Activated T-helper 1 cell treated with anti-CD3 and anti-CD28 coated beads, Interleukin-12 subunit alpha, Interleukin-12 subunit beta, Interleukin-2, Interleukin-4 antibody, amounts not matched to agents 30 ng/mL and 10 ng/mL and 1 ng/mL, durations not matched to agents 14 hours and 24 hours and 36 hours (primary cell): Measurements from ENCODE around the gene MBNL2. TPM values are rescaled to one million over a fixed set of nuclear protein-coding genes. Genes with fewer than 3 reads are reported as not detected.

Experiments used
- DNase-seq: peaks from one replicate; pipeline ENCODE4 v3.0.0; 2021; ENCODE audit warnings: low spot score
- H3K27ac Mint-ChIP-seq: one replicate; pipeline ENCODE4 v1.8.0; 2021; ENCODE audit warnings: mild to moderate bottlenecking, mixed read lengths
- H3K27me3 Mint-ChIP-seq: one replicate; pipeline ENCODE4 v1.8.0; 2022; ENCODE audit warnings: mild to moderate bottlenecking, moderate library complexity, mixed read lengths; ENCODE audit not compliant: insufficient read depth
- H3K36me3 Mint-ChIP-seq: one replicate; pipeline ENCODE4 v1.8.0; 2021; ENCODE audit warnings: low read depth, mixed read lengths
- H3K4me1 Mint-ChIP-seq: one replicate; pipeline ENCODE4 v1.8.0; 2021; ENCODE audit warnings: low read depth, mixed read lengths
- H3K4me3 Mint-ChIP-seq: one replicate; pipeline ENCODE4 v1.8.0; 2021; ENCODE audit warnings: mild to moderate bottlenecking, moderate library complexity, mixed read lengths
- H3K9me3 Mint-ChIP-seq: one replicate; pipeline ENCODE4 v1.8.0; 2021; ENCODE audit warnings: mixed read lengths
- intact Hi-C: fragments of 100-400 bp; cut with micrococcal nuclease; formaldehyde crosslinking; loops from one replicate; pipeline ENCODE4 v1.15.1; 2024
- total RNA-seq: library from RNA; stranded (reverse); gene quantifications from 2 replicates; pipeline ENCODE4 v1.2.3, GENCODE V29; 2022

MBNL2 gene
- total RNA-seq, 1 donor from 2014 or later = 20.7 TPM

DNA sequence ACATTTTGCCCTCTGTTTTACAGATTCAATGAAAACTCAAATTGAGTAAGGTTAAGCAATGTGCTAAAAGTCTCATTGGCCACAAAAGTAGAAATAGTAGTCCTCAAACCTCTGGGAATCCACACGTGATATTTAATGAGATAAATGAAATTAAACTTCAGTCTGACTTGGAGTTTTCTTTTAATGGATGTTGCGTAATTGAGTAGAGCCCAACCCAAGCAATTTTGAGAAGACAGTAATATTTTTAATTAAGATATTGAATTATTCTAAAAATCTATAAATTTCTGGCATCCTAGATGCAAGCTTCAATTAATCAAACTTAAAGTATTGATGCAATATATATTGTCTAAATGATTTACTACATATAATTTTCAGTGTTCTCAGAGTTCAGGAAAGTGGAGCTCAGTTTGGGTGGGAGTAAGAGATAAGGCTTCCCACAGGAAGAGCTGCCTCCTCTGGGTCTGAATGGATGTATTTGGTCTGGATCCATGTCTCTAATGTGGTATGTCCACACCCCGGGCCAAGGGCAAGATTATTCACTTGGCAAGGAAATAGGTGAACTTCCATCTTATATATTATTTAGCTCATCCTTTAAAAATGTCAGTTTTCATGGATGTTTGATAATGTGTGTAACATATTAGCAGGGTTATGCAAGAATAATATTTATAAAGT is 6.9 kb downstream of the MBNL2 start:
- Mint-ChIP-seq H3K9me3 (no peaks in the 10 kb centered on the region), H3K36me3 (peaks cover 11% of the 10 kb centered on the region), H3K27ac (no peak overlapping the region), H3K4me3 (no peak overlapping the region), H3K27me3 (peaks cover 2% of the 10 kb centered on the region), H3K4me1 (peaks cover 48% of the 10 kb centered on the region)
- no peak for DNase-seq
- intact Hi-C loops = loop anchor here (10.0 kb wide), 1 partner anchor 1346 kb away; the partner anchor contains the start of gene STK24

DNA sequence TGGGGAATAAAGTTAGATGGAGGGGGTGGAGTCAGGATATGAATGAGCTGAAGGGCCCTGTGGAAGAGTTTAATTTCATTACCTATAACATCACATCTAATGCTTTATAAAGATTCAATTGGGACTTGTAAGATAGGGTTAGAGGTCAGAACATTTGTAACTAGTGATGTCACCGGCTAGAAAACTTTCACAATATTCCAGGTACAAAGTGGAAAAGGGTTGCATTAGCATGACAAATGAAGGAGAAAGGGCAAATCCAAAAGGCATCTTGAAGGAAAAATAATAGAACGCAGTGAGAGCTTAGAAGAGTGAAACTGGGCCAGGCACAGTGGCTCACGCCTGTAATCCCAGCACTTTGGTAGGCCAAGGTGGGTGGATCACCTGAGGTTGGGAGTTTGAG is 7.6 kb downstream of the MBNL2 start:
- DNase-seq = no peak
- Mint-ChIP-seq H3K4me3 (no peak overlapping the region), H3K27ac (no peak overlapping the region), H3K36me3 (peaks cover 10% of the 10 kb centered on the region), H3K4me1 (peaks cover 41% of the 10 kb centered on the region), H3K9me3 (no peaks in the 10 kb centered on the region), H3K27me3 (peaks cover 2% of the 10 kb centered on the region)
- intact Hi-C loops = loop anchor here (10.0 kb wide), 1 partner anchor 1345 kb away; the partner anchor contains the start of gene STK24

DNA sequence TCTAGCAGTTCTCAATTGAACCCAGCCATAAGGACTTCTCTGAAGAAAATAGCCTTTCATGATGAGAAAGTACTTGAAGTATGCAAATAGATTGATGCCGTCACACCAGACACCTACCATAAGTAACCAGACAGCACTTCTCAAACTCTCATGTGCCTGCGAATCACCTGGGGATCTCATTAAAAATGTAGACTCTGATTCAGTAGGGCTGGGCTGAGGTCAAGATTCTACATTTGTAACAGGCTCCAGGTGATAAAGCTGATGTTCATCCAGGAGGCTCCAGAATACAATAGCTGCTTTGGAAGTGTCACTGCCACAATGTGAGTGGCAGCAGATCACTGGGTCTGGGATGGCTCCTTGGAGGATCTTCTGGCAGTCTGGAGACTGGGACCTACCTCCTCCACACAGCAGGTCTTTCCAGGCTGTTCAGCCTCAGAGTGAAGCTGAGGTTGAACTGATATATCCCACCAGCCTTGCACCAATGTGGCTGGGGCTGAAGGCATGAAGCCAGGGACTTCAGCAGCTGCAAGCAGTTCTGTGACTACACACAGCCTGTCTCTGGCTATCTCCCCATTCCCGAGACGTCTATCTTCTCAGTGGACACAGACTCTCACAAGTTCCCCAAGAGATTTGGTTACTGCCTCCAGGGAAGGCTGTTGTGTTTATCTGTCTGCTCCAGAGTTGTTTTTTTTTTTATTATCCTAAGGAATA is 9.1 kb downstream of the MBNL2 start:
- no peak overlapping the region for H3K27ac Mint-ChIP-seq
- H3K4me3 Mint-ChIP-seq = no peak overlapping the region
- DNase-seq = no peak
- peaks cover 5% of the 10 kb centered on the region for H3K36me3 Mint-ChIP-seq
- no peaks in the 10 kb centered on the region for H3K9me3 Mint-ChIP-seq
- intact Hi-C loops = no loop called here
- H3K4me1 Mint-ChIP-seq = peaks cover 26% of the 10 kb centered on the region
- peaks cover 2% of the 10 kb centered on the region for H3K27me3 Mint-ChIP-seq

DNA sequence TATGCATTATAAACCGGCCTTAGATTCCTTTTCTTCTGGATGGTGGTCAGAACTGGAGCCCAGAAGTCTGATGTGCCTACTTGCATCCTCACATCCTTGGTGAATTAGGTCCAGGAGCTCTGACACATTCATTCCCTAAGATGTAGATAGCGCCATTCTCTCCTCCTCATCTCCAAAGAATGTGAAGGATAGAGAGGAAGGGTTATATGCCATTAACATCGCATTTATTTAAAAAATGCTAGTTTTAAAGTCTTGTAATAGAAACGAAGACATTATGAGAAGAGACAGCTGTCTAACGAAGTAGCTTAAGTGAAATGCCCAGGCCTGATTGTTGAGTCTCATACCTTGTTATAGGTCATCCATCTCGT is 9.7 kb downstream of the MBNL2 start:
- no peak for DNase-seq
- Mint-ChIP-seq H3K27me3 (peaks cover 2% of the 10 kb centered on the region), H3K9me3 (no peaks in the 10 kb centered on the region), H3K4me1 (peaks cover 21% of the 10 kb centered on the region), H3K4me3 (no peak overlapping the region), H3K27ac (no peak overlapping the region), H3K36me3 (peaks cover 5% of the 10 kb centered on the region)
- intact Hi-C loops = no loop called here

DNA sequence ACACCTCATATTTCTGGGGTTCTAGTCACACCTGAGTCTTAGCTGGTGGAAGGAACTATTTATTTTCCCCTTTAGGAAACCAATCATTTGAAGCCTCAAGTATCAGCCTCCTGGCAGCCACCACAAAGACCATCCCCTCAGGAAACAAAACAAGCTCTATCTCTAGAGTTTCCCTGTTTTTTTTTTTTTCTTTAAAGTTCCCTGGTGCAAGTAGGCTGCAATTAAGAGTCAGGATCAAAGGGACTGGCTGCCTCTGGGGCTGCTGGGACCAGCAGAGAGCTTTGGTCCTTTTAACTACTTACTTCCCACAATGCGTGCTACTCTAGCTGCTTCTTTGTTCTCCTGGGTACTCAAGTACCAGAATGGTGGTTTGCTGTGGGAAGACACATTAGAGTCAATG is 11.4 kb downstream of the MBNL2 start:
- no peak overlapping the region for H3K27ac Mint-ChIP-seq
- H3K4me3 Mint-ChIP-seq = no peak overlapping the region
- no peak for DNase-seq
- no peaks in the 10 kb centered on the region for H3K9me3 Mint-ChIP-seq
- H3K36me3 Mint-ChIP-seq = peaks cover 8% of the 10 kb centered on the region
- intact Hi-C loops = no loop called here
- H3K4me1 Mint-ChIP-seq = peaks cover 18% of the 10 kb centered on the region
- H3K27me3 Mint-ChIP-seq = peaks cover 2% of the 10 kb centered on the region

DNA sequence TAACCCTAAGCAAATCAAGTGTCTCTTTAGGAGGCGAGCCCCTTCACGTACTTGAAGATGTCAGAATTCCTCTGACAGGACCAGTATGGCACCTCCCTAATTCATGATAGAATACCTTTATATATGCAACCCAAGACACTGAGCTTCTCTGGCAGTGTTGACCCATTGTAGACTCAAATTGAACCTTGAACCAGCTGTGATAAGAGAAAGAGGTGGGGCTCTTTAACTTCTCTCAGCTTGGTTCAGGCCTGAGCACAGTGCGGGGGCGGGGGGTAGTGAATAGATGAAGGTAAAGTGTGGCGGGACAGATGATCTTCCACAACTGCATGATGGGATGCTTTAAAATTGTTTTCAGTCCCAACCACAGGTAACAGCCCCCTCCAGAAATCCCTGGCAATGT is 12.1 kb downstream of the MBNL2 start:
- Mint-ChIP-seq H3K4me3 (no peak overlapping the region), H3K9me3 (no peaks in the 10 kb centered on the region), H3K27ac (no peak overlapping the region), H3K4me1 (peaks cover 25% of the 10 kb centered on the region), H3K36me3 (peaks cover 10% of the 10 kb centered on the region), H3K27me3 (peaks cover 2% of the 10 kb centered on the region)
- no peak for DNase-seq
- intact Hi-C loops = no loop called here

DNA sequence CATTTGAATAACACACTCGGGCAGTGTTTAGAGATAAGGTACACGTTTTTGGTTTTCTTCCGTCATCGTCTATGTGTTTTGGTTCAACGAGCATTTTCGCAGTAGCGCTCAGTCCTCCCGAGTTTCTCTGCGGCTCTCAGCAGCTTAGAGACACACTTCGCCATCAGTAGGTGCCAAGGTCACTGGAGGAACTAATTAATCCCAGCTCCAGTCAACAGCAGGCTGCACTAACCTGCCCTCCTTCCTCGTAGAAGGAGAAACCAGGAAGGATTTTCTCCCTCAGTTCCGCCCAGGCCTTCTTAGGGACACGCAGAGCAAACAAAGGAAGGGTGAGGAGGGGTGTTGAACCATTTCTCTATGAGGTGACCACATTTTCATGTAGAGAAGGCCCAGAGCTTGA is 12.6 kb downstream of the MBNL2 start:
- intact Hi-C loops = no loop called here
- DNase-seq = no peak
- Mint-ChIP-seq H3K27me3 (peaks cover 2% of the 10 kb centered on the region), H3K4me3 (no peak overlapping the region), H3K36me3 (peaks cover 10% of the 10 kb centered on the region), H3K27ac (no peak overlapping the region), H3K9me3 (no peaks in the 10 kb centered on the region), H3K4me1 (peaks cover 22% of the 10 kb centered on the region)

DNA sequence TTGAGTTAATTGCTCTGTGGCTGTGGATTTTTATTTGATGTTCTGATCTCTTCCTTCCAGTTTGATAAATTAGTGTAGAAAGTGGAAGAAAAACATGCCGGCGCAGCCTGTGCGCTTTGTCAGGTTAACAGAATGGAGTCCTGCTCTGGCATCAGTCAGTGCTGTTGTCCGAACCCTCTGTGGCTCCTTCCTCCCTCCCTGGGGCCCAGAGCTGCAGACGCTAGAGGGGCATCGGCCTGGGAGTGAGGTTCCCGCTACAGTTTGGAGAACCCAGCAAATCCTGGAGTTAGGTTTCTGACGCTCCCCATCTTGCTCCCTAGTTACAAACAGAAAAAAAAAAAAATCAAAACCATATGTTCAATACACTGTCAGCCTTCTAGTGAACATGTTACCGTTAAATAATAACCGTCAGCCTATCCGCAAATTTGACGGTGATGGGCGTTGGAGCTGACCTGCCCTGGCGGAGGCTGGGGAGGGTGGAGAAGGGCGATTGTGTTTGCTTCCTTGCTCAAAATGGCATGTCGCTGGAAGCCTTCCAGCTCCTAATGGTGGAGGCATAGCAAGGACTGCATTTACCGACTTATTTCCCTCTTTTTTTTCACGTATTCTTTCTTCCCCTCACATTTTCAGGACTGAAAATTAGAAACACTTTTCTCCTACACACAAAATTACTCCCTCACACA is 13.6 kb downstream of the MBNL2 start:
- H3K27me3 Mint-ChIP-seq = no peaks in the 10 kb centered on the region

DNA sequence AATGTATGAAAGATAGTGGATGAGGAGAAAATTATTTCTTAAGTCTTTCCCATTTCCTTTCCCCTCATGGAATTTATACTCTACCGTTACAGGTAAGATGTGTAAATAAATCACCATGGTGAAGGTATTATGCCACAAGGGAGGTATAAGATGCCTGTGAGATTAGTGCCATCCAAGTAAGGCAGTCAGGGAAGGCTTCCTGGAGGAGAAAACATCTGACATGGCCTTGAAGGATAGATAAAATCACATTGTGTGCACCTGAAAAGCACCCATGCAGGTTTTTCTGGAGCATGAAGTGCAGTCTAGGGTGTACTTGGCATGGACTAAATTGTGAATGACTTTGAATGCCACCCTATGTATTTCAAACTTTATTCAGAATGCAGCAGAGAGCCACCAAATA is 15.3 kb downstream of the MBNL2 start:
- peaks cover 21% of the 10 kb centered on the region for H3K4me1 Mint-ChIP-seq
- intact Hi-C loops = no loop called here
- no peak for DNase-seq
- H3K27ac Mint-ChIP-seq = no peak overlapping the region
- no peaks in the 10 kb centered on the region for H3K9me3 Mint-ChIP-seq
- peaks cover 8% of the 10 kb centered on the region for H3K36me3 Mint-ChIP-seq
- no peaks in the 10 kb centered on the region for H3K27me3 Mint-ChIP-seq
- H3K4me3 Mint-ChIP-seq = no peak overlapping the region

More for the DNA sequence above, 13.6 kb downstream of the MBNL2 start:
- H3K4me1 Mint-ChIP-seq = peaks cover 21% of the 10 kb centered on the region
- intact Hi-C loops = no loop called here
- no peak for DNase-seq
- no peak overlapping the region for H3K27ac Mint-ChIP-seq
- H3K4me3 Mint-ChIP-seq = no peak overlapping the region
- H3K9me3 Mint-ChIP-seq = no peaks in the 10 kb centered on the region
- H3K36me3 Mint-ChIP-seq = peaks cover 10% of the 10 kb centered on the region

DNA sequence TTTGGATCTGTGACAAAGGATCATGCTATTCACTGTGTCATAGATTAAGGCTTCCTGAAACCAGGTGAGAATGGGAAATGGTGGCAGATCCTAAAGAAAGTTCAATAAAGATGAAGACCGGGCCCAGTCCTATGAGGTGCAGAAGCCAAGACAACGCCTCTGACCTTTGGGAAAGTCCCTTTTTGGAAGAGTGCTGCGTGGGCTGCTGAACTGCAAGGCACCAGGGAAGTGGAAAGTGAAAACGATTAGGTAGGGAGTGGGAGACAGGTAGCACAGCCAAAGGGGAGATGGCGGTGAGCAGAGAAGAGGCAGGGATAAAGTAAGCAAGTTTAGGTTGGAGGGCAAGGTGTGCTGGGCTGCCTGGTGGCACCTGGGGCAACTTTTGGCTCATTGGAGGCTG is 16.3 kb downstream of the MBNL2 start:
- H3K27me3 Mint-ChIP-seq = no peaks in the 10 kb centered on the region
- intact Hi-C loops = no loop called here
- no peak overlapping the region for H3K4me3 Mint-ChIP-seq
- no peak for DNase-seq
- no peaks in the 10 kb centered on the region for H3K9me3 Mint-ChIP-seq
- H3K27ac Mint-ChIP-seq = no peak overlapping the region
- peaks cover 8% of the 10 kb centered on the region for H3K36me3 Mint-ChIP-seq
- H3K4me1 Mint-ChIP-seq = peaks cover 25% of the 10 kb centered on the region

DNA sequence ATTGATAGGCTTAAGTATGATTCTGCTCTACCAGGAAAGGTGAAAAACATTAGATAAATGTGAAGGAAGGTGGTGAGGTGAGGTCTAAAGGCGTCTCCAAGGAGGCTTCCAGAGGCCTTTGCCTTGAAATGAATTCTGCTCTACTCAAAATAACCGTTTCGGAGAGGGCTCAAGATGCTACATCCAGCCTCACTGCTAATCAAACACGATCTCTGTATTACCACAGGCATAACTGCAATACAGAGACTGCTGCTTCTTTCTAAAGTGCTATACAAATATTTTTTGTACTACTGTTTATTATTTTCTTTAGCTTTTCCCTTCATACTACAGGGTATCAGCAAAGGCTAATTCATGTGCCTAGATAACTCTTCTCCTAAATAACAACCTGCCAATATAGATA is 16.8 kb downstream of the MBNL2 start:
- no peak overlapping the region for H3K4me3 Mint-ChIP-seq
- intact Hi-C loops = no loop called here

DNA sequence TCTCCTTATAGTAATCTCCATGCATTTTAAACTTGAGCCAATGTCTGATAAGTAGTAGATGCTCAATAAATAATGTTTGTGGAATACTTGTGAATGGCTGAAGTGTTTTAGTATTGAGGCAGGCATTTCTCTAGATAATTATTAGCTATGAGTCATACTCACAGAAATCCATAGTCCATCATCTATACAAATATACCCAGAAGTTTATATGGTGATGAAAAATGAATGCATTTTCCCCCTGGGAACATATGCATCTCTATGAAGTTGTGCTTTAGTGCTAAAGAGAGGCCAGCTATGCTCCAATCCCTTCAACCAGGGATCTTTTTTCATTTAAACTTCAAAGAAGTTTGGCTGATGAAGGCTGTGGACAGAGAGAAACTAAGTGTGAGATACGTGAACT is 17.2 kb downstream of the MBNL2 start:
- no peaks in the 10 kb centered on the region for H3K27me3 Mint-ChIP-seq
- no peaks in the 10 kb centered on the region for H3K9me3 Mint-ChIP-seq
- H3K4me3 Mint-ChIP-seq = no peak overlapping the region
- intact Hi-C loops = no loop called here
- H3K36me3 Mint-ChIP-seq = peaks cover 8% of the 10 kb centered on the region
- DNase-seq = no peak
- peaks cover 25% of the 10 kb centered on the region for H3K4me1 Mint-ChIP-seq
- H3K27ac Mint-ChIP-seq = no peak overlapping the region

More for the DNA sequence above, 16.8 kb downstream of the MBNL2 start:
- H3K27me3 Mint-ChIP-seq = no peaks in the 10 kb centered on the region
- DNase-seq = no peak
- peaks cover 25% of the 10 kb centered on the region for H3K4me1 Mint-ChIP-seq
- H3K36me3 Mint-ChIP-seq = peaks cover 8% of the 10 kb centered on the region
- H3K27ac Mint-ChIP-seq = no peak overlapping the region
- H3K9me3 Mint-ChIP-seq = no peaks in the 10 kb centered on the region
